Astrocyte of the cerebellum (primary cell): Measurements from ENCODE around the gene MSH2.
A peak's percentile ranks its signal among the peaks of the same experiment; 100 is the strongest.

Source experiments
- DNase-seq: peaks from one replicate; pipeline ENCODE4 v3.0.0-alpha.2; 2011; ENCODE audit warnings: low read depth
- H3K4me3 ChIP-seq: 2 replicates; pipeline ENCODE4 v1.5.1; 2011; ENCODE audit warnings: mild to moderate bottlenecking, low read depth, low read length, moderate library complexity
- CTCF ChIP-seq: IDR thresholded peaks from 2 replicates; pipeline ENCODE4 v1.5.1; 2012; ENCODE audit warnings: low read length, low read depth, moderate library complexity, mild to moderate bottlenecking; ENCODE audit errors: missing control alignments
- in situ Hi-C: cut with HindIII; loops from 2 replicates; pipeline ENCODE4 v1.10.0; 2017; ENCODE audit warnings: low sequenced_read_pairs

The MSH2 gene

GRCh38 chr2:47519604-47520301 lies 116.8 kb downstream of the MSH2 start:
- in situ Hi-C loops = no loop called here
- no peak overlapping the region for H3K4me3 ChIP-seq
- TF ChIP-seq CTCF = no peak
- no peak for DNase-seq

DNA sequence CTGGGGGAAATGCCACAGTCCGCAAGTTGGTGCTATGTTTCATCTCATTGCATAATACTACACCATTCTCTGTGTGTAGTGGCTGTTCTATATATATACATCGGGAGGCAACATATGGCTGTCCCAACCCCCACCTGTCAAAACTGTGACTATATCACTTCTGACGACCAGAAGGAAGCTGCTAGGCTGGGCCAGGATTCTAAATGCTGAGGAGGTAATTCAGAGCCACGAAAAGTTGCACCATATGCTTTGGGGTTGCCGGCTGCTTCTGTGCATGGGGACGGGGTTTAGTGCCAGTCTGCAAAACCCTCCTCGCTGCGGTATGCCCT lies 117.3 kb downstream of the MSH2 start:
- no peak overlapping the region for H3K4me3 ChIP-seq
- TF ChIP-seq CTCF = no peak
- no peak for DNase-seq
- in situ Hi-C loops = no loop called here

GRCh38 chr2:47520825-47521665 lies 118.1 kb downstream of the MSH2 start:
- DNase-seq = no peak
- in situ Hi-C loops = no loop called here
- peak; percentile 34 for TF ChIP-seq CTCF
- H3K4me3 ChIP-seq = peak overlapping the region; percentile 34

GRCh38 chr2:47521666-47522285 lies 118.8 kb downstream of the MSH2 start:
- no peak for TF ChIP-seq CTCF
- no peak for DNase-seq
- in situ Hi-C loops = no loop called here
- H3K4me3 ChIP-seq = peak overlapping the region; percentile 34

DNA sequence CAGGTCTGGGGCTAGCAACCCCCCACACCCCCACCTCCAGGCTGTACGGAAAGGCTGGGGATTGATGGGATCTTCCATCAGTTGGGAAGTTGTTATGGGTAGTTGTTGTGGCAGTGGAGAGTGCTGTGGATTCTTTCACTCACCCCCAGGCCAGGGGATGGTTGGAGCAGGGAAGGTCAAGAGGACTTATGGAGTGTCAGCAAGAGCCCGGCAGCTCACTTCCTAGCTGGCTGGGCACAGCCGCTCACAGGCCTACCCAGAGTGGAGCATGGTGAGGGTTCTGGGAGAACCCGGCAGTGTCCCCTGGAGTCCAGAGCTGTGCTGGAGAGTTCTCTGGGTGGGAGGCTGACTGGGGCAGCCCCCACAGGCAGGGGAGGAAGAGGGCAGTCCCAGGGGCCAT lies 122.2 kb downstream of the MSH2 start:
- no peak for DNase-seq
- H3K4me3 ChIP-seq = no peak overlapping the region
- in situ Hi-C loops = no loop called here
- TF ChIP-seq CTCF = no peak

DNA sequence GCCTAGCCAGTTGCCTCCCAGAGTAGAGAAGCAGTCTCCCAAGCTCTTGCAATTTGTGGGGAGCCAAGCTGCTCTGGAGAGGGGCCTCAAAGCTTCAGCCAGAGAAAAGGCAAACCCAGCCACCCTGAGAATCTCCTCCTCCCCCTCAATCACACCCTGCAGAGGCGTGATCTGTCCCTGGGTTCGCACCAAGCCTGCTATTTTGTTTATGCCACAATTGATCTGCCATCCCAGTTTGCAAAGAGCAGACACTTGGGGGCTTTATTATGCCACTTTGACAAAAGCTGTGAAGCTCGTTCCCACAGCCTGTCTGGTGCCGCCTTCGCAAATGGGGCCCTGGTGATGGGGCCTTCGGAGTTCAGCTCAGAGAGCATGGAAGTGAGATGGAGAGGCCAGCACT lies 125.5 kb downstream of the MSH2 start:
- no peak overlapping the region for H3K4me3 ChIP-seq
- TF ChIP-seq CTCF = no peak
- in situ Hi-C loops = no loop called here
- no peak for DNase-seq
